K562 (cell line): ENCODE results near the gene PSMD1. TPM values are rescaled to one million over a fixed set of nuclear protein-coding genes. Genes with fewer than 3 reads are reported as not detected.

Source experiments
- ATF3 ChIP-seq, 2 experiments: fragments of 450-650 bp in 1 of 2; sonication (generic) in 1 of 2; formaldehyde crosslinking in 1 of 2; IDR thresholded peaks in 1 of 2; conservative IDR thresholded peaks in 1 of 2; 2 replicates each; pipeline versions ENCODE4 v1.6.1 to v1.8.1; 2016 to 2023; ENCODE audit warnings: mild to moderate bottlenecking in 2 of 2, moderate library complexity in 2 of 2, inconsistent platforms in 1 of 2, missing genetic modification reagents in 1 of 2
- BRF2 ChIP-seq: IDR thresholded peaks from 3 replicates; pipeline ENCODE4 v1.6.1; 2011; ENCODE audit warnings: borderline replicate concordance, mild to moderate bottlenecking; ENCODE audit not compliant: insufficient read length, insufficient read depth
- CBFA2T2 ChIP-seq: fragments of 450-650 bp; conservative IDR thresholded peaks from 2 replicates; pipeline ENCODE4 v1.6.1; 2017; ENCODE audit warnings: mild to moderate bottlenecking
- CEBPG ChIP-seq, 3 experiments: fragments of 200-800 bp in 1 of 3; sonication (Bioruptor generic) in 1 of 3; sonication (generic) in 1 of 3; formaldehyde crosslinking in 1 of 3; IDR thresholded peaks in 2 of 3; conservative IDR thresholded peaks in 1 of 3; 2 replicates each; pipeline versions ENCODE4 v1.6.1 to v1.8.0; 2016 to 2022; ENCODE audit warnings: missing compliant biosample characterization in 2 of 3, missing genetic modification characterization in 2 of 3, mild to moderate bottlenecking in 1 of 3, missing genetic modification reagents in 1 of 3
- CTBP1 ChIP-seq: fragments of 450-650 bp; IDR thresholded peaks from 2 replicates; pipeline ENCODE4 v1.6.1; 2016; ENCODE audit warnings: borderline replicate concordance
- GATAD2B ChIP-seq: fragments of 450-650 bp; IDR thresholded peaks from 2 replicates; pipeline ENCODE4 v1.6.1; 2017; ENCODE audit warnings: mild to moderate bottlenecking, borderline replicate concordance
- GMEB1 ChIP-seq: fragments of 250-450 bp; sonication (Bioruptor Pico); IDR thresholded peaks from 2 replicates; pipeline ENCODE4 v1.4.0; 2020; ENCODE audit warnings: mild to moderate bottlenecking
- HLTF ChIP-seq: fragments of 450-650 bp; IDR thresholded peaks from 2 replicates; pipeline ENCODE4 v1.6.1; 2016
- NFE2L1 ChIP-seq: fragments of 450-650 bp; IDR thresholded peaks from 2 replicates; pipeline ENCODE4 v1.6.1; 2016; ENCODE audit warnings: missing genetic modification characterization, low read depth, mild to moderate bottlenecking, missing compliant biosample characterization, moderate library complexity, borderline replicate concordance
- POLR2B ChIP-seq: fragments of 450-650 bp; IDR thresholded peaks from 2 replicates; pipeline ENCODE4 v1.6.1; 2018; ENCODE audit warnings: low read depth; ENCODE audit not compliant: partially characterized antibody
- RAD51 ChIP-seq: fragments of 450-650 bp; IDR thresholded peaks from 2 replicates; pipeline ENCODE4 v1.7.1; 2016; ENCODE audit warnings: low read depth, mild to moderate bottlenecking, borderline replicate concordance
- SMAD4 ChIP-seq: fragments of 250-450 bp; sonication (Bioruptor Pico); conservative IDR thresholded peaks from 2 replicates; pipeline ENCODE4 v1.8.0; 2021; ENCODE audit warnings: inconsistent platforms, mild to moderate bottlenecking, moderate library complexity
- SMARCB1 ChIP-seq: IDR thresholded peaks from 2 replicates; pipeline ENCODE4 v1.6.1; 2011; ENCODE audit warnings: improper control_type of control experiment, low read depth; ENCODE audit not compliant: insufficient read length
- SRF ChIP-seq, 2 experiments: fragments of 250-450, 450-650 bp in 1 of 2; sonication (Bioruptor Pico) in 1 of 2; sonication (generic) in 1 of 2; formaldehyde crosslinking; IDR thresholded peaks; 2 replicates each; pipeline versions ENCODE4 v1.5.0 to v1.5.1; 2020 to 2022; ENCODE audit warnings: mild to moderate bottlenecking in 1 of 2, missing genetic modification reagents in 1 of 2
- STAT5A ChIP-seq: IDR thresholded peaks from 2 replicates; pipeline ENCODE4 v1.6.1; 2012; ENCODE audit warnings: low read length, inconsistent platforms, borderline replicate concordance
- TEAD2 ChIP-seq: fragments of 450-650 bp; IDR thresholded peaks from 2 replicates; pipeline ENCODE4 v1.6.1; 2016; ENCODE audit warnings: missing genetic modification characterization, control low read depth, missing compliant biosample characterization
- VEZF1 ChIP-seq: fragments of 200-800 bp; sonication (Bioruptor generic); IDR thresholded peaks from 2 replicates; pipeline ENCODE4 v1.6.1; 2017; ENCODE audit warnings: missing genetic modification characterization, missing compliant biosample characterization
- ZEB2 ChIP-seq: fragments of 450-650 bp; IDR thresholded peaks from 2 replicates; pipeline ENCODE4 v1.6.1; 2016
- ZFP30 ChIP-seq: fragments of 250-450 bp; sonication (Bioruptor Pico); IDR thresholded peaks from 2 replicates; pipeline ENCODE4 v1.8.0; 2022; ENCODE audit warnings: moderate library complexity, mild to moderate bottlenecking, inconsistent platforms, borderline replicate concordance
- ZNF232 ChIP-seq: sonication (generic); formaldehyde crosslinking; IDR thresholded peaks from 2 replicates; pipeline ENCODE4 v1.8.0; 2022; ENCODE audit warnings: mild to moderate bottlenecking, missing genetic modification reagents
- ZNF3 ChIP-seq: fragments of 250-450 bp; sonication (Bioruptor Pico); IDR thresholded peaks from 2 replicates; pipeline ENCODE4 v1.5.0; 2021; ENCODE audit warnings: mild to moderate bottlenecking, moderate library complexity
- ZNF551 ChIP-seq: fragments of 250-450 bp; sonication (Bioruptor Pico); IDR thresholded peaks from 2 replicates; pipeline ENCODE4 v1.5.0; 2021; ENCODE audit warnings: mild to moderate bottlenecking, moderate library complexity
- ZNF778 ChIP-seq: fragments of 450-650 bp; formaldehyde crosslinking; IDR thresholded peaks from 2 replicates; pipeline ENCODE4 v1.4.0; 2020; ENCODE audit warnings: mild to moderate bottlenecking, moderate library complexity
- polyA plus RNA-seq, 8 experiments: library from polyadenylated mRNA; depleted of rRNA in 4 of 8; stranded (reverse) in 5 of 8; unstranded in 3 of 8; fragments of >200 nt; fragmentation: Nextera tagmentation in 2 of 8; fragmentation: Illumina TruSeq in 1 of 8; extraction: Ambion mirVana in 2 of 8; extraction: Trizol in 1 of 8; gene quantifications; 2 replicates each; pipeline versions ENCODE4 v1.2.1 to v1.2.3, GENCODE V29; 2011 to 2014; ENCODE audit warnings: inconsistent platforms in 1 of 8, missing spikeins in 1 of 8
- total RNA-seq, 7 experiments: library from RNA; depleted of rRNA in 6 of 7; stranded (reverse); fragments of >200 nt in 6 of 7; fragmentation: Illumina TruSeq in 2 of 7; extraction: Trizol in 2 of 7; gene quantifications; 2 replicates each; pipeline versions ENCODE4 v1.2.1 to v1.2.3, GENCODE V29; 2011 to 2021; ENCODE audit warnings: low replicate concordance in 1 of 7

Gene PSMD1
- total and polyA plus RNA-seq, 9 of the 15 experiments (the other 6 are each of a cell fraction or from before 2014, with no cell fraction given): 100 to 257 (median 147) TPM

GRCh38 chr2:231068525-231069222, 12.0 kb downstream of the PSMD1 start (continued):
- no peak for TF ChIP-seq BRF2
- TF ChIP-seq HLTF: no peak
- no peak for TF ChIP-seq VEZF1 (CRISPR knock-in tag)
- no peak for TF ChIP-seq ZEB2
- 0 out of 2 replicates have a peak, but pooled peaks have one; percentile 31 for TF ChIP-seq CTBP1
- no peak for TF ChIP-seq NFE2L1 (tag)
- TF ChIP-seq SMAD4 (CRISPR knock-in tag): no peak
- no peak for TF ChIP-seq TEAD2
- peak; percentile 57; the same call in 1 of the 2 replicates for TF ChIP-seq ATF3 (IDR thresholded peaks at IDR 0.05)
- no peak for TF ChIP-seq ATF3 (CRISPR knock-in tag; conservative IDR thresholded peaks at IDR 0.05)
- TF ChIP-seq STAT5A: no peak
- no peak for TF ChIP-seq SRF (CRISPR knock-in tag; IDR thresholded peaks at IDR 0.05)
- no peak for TF ChIP-seq SMARCB1
- no peak for TF ChIP-seq POLR2B
- no peak for TF ChIP-seq ZNF551 (CRISPR knock-in tag)
- no peak for TF ChIP-seq GATAD2B
- no peak for TF ChIP-seq ZFP30 (CRISPR knock-in tag)
- TF ChIP-seq RAD51: no peak
- no peak for TF ChIP-seq ZNF778
- TF ChIP-seq CEBPG (CRISPR knock-in tag; IDR thresholded peaks at IDR 0.05): no peak
- TF ChIP-seq CEBPG (tag; conservative IDR thresholded peaks at IDR 0.05 in 1 of 2, IDR thresholded peaks at IDR 0.05 in 1 of 2): peak in 1 of 2 experiments; percentile 63; a peak in 1 of 4 replicates
- TF ChIP-seq ZNF232: no peak
- TF ChIP-seq CBFA2T2: 0 out of 2 replicates have a peak, but pooled peaks have one; percentile 12
- TF ChIP-seq ZNF3 (CRISPR knock-in tag): no peak
- TF ChIP-seq GMEB1 (CRISPR knock-in tag): no peak
